Keratinocyte (primary cell): Measurements from ENCODE around the gene YIPF2.

Experiments
- CTCF ChIP-seq, 3 experiments: IDR thresholded peaks in 1 of 3; conservative IDR thresholded peaks in 1 of 3; optimal IDR thresholded peaks in 1 of 3; 2 replicates in 2 of 3; 3 replicates in 1 of 3; pipeline versions ENCODE3 to v1.5.1; 2011; ENCODE audit warnings: low read length in 3 of 3, mild to moderate bottlenecking in 3 of 3, moderate library complexity in 2 of 3, control low read depth in 1 of 3, inconsistent platforms in 1 of 3; ENCODE audit not compliant: insufficient read depth in 2 of 3; ENCODE audit errors: extremely low read depth in 1 of 3
- EZH2 ChIP-seq: IDR thresholded peaks from one replicate; pipeline ENCODE4 v1.6.1; 2012; ENCODE audit warnings: inconsistent platforms, mild to moderate bottlenecking, low read length, moderate library complexity

GRCh38 chr19:10952809-10953208 is 24.4 kb upstream of the YIPF2 start:
- TF ChIP-seq CTCF (optimal IDR thresholded peaks at IDR 0.05 in 1 of 3, IDR thresholded peaks at IDR 0.05 in 1 of 3, conservative IDR thresholded peaks at IDR 0.05 in 1 of 3; ENCODE audit: extremely low read depth in 1 of 3, insufficient read depth in 2 of 3, low read length in 3 of 3): no peak
- no peak for TF ChIP-seq EZH2
